Sigmoid colon (tissue), 7 donors: ENCODE data around the gene RPP21. TPM values are rescaled to one million over a fixed set of nuclear protein-coding genes. Genes with fewer than 3 reads are reported as not detected.

Experiments used
- DNase-seq: peaks from one replicate; pipeline ENCODE4 v3.0.0-alpha.2; 2019
- H3K27ac ChIP-seq, 4 donors: fragments of 200-600 bp; sonication (generic); one replicate each; pipeline ENCODE4 v1.5.1; 2016 to 2019; ENCODE audit warnings: mild to moderate bottlenecking in 1 of 4
- H3K27me3 ChIP-seq, 3 donors: fragments of 200-600 bp; sonication (generic); one replicate each; pipeline ENCODE4 v1.5.1; 2019; ENCODE audit warnings: mild to moderate bottlenecking in 1 of 3
- H3K36me3 ChIP-seq, 4 donors: fragments of 200-600 bp; sonication (generic); one replicate each; pipeline ENCODE4 v1.5.1; 2016 to 2019
- H3K4me1 ChIP-seq, 4 donors: fragments of 200-600 bp; sonication (generic); one replicate each; pipeline ENCODE4 v1.5.1; 2017 to 2019
- H3K4me3 ChIP-seq, 4 donors: fragments of 200-600 bp; sonication (generic); one replicate each; pipeline ENCODE4 v1.5.1; 2017 to 2019; ENCODE audit warnings: mild to moderate bottlenecking in 2 of 4, moderate library complexity in 1 of 4
- H3K9me3 ChIP-seq, 4 donors: fragments of 200-600 bp in 3 of 4; sonication (generic) in 3 of 4; one replicate each; pipeline versions ENCODE4 v1.5.1 to v1.6.1; 2013 to 2019
- EP300 ChIP-seq, 4 donors: sonication (generic); formaldehyde crosslinking; IDR thresholded peaks; one replicate each; pipeline ENCODE4 v1.6.1; 2017; ENCODE audit warnings: antibody characterized with exemption in 4 of 4
- POLR2A ChIP-seq, 2 donors: fragments of 450-650 bp; IDR thresholded peaks; one replicate each; pipeline ENCODE4 v1.6.1; 2016; ENCODE audit warnings: antibody characterized with exemption in 2 of 2, mild to moderate bottlenecking in 2 of 2, moderate library complexity in 2 of 2
- POLR2AphosphoS5 ChIP-seq, 4 donors: sonication (generic); formaldehyde crosslinking; IDR thresholded peaks; one replicate each; pipeline ENCODE4 v1.6.1; 2017; ENCODE audit warnings: antibody characterized with exemption in 4 of 4
- WGBS, 2 donors: extraction: QIAGEN DNeasy Blood & Tissue Kit; methylation state at CpG; one replicate each; pipeline ENCODE4 v1.1.7; 2013; 5-methylcytosine and 5-hydroxymethylcytosine counted together
- intact Hi-C: fragments of 100-400 bp; cut with DNase I; formaldehyde crosslinking; loops from one replicate; pipeline ENCODE4 v1.15.1; 2023
- polyA plus RNA-seq, 3 donors: library from polyadenylated mRNA; stranded (reverse); fragments of 200-250 nt; gene quantifications; one replicate each; pipeline ENCODE4 v1.2.3, GENCODE V29; 2013
- total RNA-seq, 4 donors: library from RNA; depleted of rRNA; stranded (reverse); fragments of >200 nt; gene quantifications; one replicate each; pipeline ENCODE4 v1.1.0, GENCODE V29; 2016
- TF ChIP-seq, protein P1 (sequence below), 4 experiments: fragments of 450-650 bp in 3 of 4; fragments of 200-600 bp in 1 of 4; IDR thresholded peaks; one replicate each; pipeline ENCODE4 v1.5.1; 2016 to 2019; ENCODE audit warnings: antibody characterized with exemption in 4 of 4, mild to moderate bottlenecking in 3 of 4, moderate library complexity in 2 of 4
- donor health status: healthy with polysubstance abuse.
- donor health status: Bipolar disorder and iron deficiency.
- donor health status: healthy.

The RPP21 gene
- total and polyA plus RNA-seq, 7 donors, result 74.7 to 150 (median 134) TPM

GRCh38 chr6:30319146-30319835 lies 25.7 kb upstream of the RPP21 start:
- DNase-seq, result no peak
- Histone ChIP-seq H3K4me3 (no peak overlapping the region), H3K36me3 (peaks cover 0 to 11% (median 1%) of the 10 kb centered on the region in 4 donors), H3K27ac (no peak overlapping the region), H3K27me3 (no peaks in the 10 kb centered on the region), H3K4me1 (peaks cover 0 to 24% (median 8%) of the 10 kb centered on the region in 4 donors), H3K9me3 (no peaks in the 10 kb centered on the region)
- WGBS, 2 donors, result 90 to 97% methylated on average over 1 of the region's 1 CpG
- intact Hi-C loops, result no loop called here
- TF ChIP-seq, protein P1, sequence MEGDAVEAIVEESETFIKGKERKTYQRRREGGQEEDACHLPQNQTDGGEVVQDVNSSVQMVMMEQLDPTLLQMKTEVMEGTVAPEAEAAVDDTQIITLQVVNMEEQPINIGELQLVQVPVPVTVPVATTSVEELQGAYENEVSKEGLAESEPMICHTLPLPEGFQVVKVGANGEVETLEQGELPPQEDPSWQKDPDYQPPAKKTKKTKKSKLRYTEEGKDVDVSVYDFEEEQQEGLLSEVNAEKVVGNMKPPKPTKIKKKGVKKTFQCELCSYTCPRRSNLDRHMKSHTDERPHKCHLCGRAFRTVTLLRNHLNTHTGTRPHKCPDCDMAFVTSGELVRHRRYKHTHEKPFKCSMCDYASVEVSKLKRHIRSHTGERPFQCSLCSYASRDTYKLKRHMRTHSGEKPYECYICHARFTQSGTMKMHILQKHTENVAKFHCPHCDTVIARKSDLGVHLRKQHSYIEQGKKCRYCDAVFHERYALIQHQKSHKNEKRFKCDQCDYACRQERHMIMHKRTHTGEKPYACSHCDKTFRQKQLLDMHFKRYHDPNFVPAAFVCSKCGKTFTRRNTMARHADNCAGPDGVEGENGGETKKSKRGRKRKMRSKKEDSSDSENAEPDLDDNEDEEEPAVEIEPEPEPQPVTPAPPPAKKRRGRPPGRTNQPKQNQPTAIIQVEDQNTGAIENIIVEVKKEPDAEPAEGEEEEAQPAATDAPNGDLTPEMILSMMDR (IDR thresholded peaks at IDR 0.05), result no peak
- TF ChIP-seq EP300 (IDR thresholded peaks at IDR 0.05), result no peak
- no peak for TF ChIP-seq POLR2A (IDR thresholded peaks at IDR 0.05)
- no peak for TF ChIP-seq POLR2AphosphoS5 (IDR thresholded peaks at IDR 0.05)

GRCh38 chr6:30321692-30322388 lies 23.1 kb upstream of the RPP21 start:
- WGBS, 2 donors, result 94 to 95% methylated on average over 6 of the region's 6 CpGs
- DNase-seq, result no peak
- intact Hi-C loops, result loop anchor here (10.0 kb wide), 1 partner anchor 597 kb away; the partner anchor contains the start of gene HLA-F
- Histone ChIP-seq H3K4me3 (no peak overlapping the region), H3K9me3 (no peaks in the 10 kb centered on the region), H3K36me3 (peaks cover 0 to 3% (median 0%) of the 10 kb centered on the region in 4 donors), H3K27ac (no peak overlapping the region), H3K27me3 (no peaks in the 10 kb centered on the region), H3K4me1 (peaks cover 0 to 40% (median 21%) of the 10 kb centered on the region in 4 donors)
- TF ChIP-seq, protein P1 (IDR thresholded peaks at IDR 0.05), result no peak
- no peak for TF ChIP-seq POLR2AphosphoS5 (IDR thresholded peaks at IDR 0.05)
- TF ChIP-seq EP300 (IDR thresholded peaks at IDR 0.05), result no peak
- TF ChIP-seq POLR2A (IDR thresholded peaks at IDR 0.05), result no peak

GRCh38 chr6:30322527-30323501 lies 22.1 kb upstream of the RPP21 start:
- H3K4me3 ChIP-seq, result no peak overlapping the region
- intact Hi-C loops, result loop anchor here (10.0 kb wide), 1 partner anchor 598 kb away; the partner anchor contains the start of gene HLA-F
- TF ChIP-seq POLR2A (IDR thresholded peaks at IDR 0.05), result no peak
- no peak for TF ChIP-seq POLR2AphosphoS5 (IDR thresholded peaks at IDR 0.05)
- DNase-seq, result no peak
- no peak overlapping the region for H3K27ac ChIP-seq
- H3K4me1 ChIP-seq, result peaks cover 0 to 40% (median 28%) of the 10 kb centered on the region in 4 donors
- 83 to 84% methylated on average over 20 of the region's 20 CpGs for WGBS, 2 donors
- H3K27me3 ChIP-seq, result no peaks in the 10 kb centered on the region
- H3K9me3 ChIP-seq, result no peaks in the 10 kb centered on the region
- peaks cover 0 to 3% (median 0%) of the 10 kb centered on the region in 4 donors for H3K36me3 ChIP-seq

DNA sequence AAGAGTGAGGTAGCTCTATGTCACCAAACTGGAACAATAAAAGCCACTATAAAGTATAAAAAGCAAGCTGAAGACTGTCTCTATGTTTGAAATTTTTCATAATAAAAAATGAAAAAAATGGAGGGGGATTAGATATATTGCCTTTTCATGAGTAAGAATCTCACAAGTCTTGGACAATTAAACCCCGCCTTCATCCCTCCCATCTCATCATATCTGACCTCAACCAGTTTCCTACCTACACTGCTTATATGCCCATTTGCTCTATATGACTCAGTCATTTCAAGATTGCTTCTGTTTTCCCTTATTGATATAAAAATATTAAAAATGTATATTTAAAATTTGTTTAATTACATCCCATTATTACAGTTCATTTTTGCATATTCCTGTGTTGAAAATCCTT lies 21.1 kb upstream of the RPP21 start:
- TF ChIP-seq POLR2A (IDR thresholded peaks at IDR 0.05) (no peak), EP300 (IDR thresholded peaks at IDR 0.05) (no peak), POLR2AphosphoS5 (IDR thresholded peaks at IDR 0.05) (no peak)
- TF ChIP-seq, protein P1 (IDR thresholded peaks at IDR 0.05), result no peak
- no peaks in the 10 kb centered on the region for H3K27me3 ChIP-seq
- 96 to 100% methylated on average over 1 of the region's 1 CpG for WGBS, 2 donors
- H3K9me3 ChIP-seq, result no peaks in the 10 kb centered on the region
- no peak overlapping the region for H3K27ac ChIP-seq
- no peak for DNase-seq
- H3K36me3 ChIP-seq, result peaks cover 0 to 3% (median 0%) of the 10 kb centered on the region in 4 donors
- intact Hi-C loops, result loop anchor here (10.0 kb wide), 1 partner anchor 599 kb away; the partner anchor contains the start of gene HLA-F
- H3K4me1 ChIP-seq, result peaks cover 0 to 37% (median 27%) of the 10 kb centered on the region in 4 donors
- no peak overlapping the region for H3K4me3 ChIP-seq
